ENCODE measurements around the gene SERGEF. TPM values are rescaled to one million over a fixed set of nuclear protein-coding genes. Genes with fewer than 3 reads are reported as not detected.

The SERGEF gene
- total and polyA plus RNA-seq, 4 donors: 20.2 to 85.0 (median 26.9) TPM

GRCh38 chr11:17915500-17916143 is 97.2 kb downstream of the SERGEF start:
- Histone ChIP-seq H3K4me3 (no peak overlapping the region), H3K27ac (ENCODE audit: low read depth in 1 of 2, low read length in 1 of 2) (no peak overlapping the region), H3K9ac (ENCODE audit: insufficient read depth in 1 of 2, low read length in 2 of 2) (no peak overlapping the region), H3K9me3 (ENCODE audit: control insufficient read depth in 4 of 4, insufficient read depth in 3 of 4, low read length in 3 of 4) (no peaks in the 10 kb centered on the region), H3K27me3 (ENCODE audit: control insufficient read depth in 3 of 3, insufficient read depth in 3 of 3, low read length in 2 of 3) (no peaks in the 10 kb centered on the region), H3K4me1 (ENCODE audit: control insufficient read depth in 5 of 5, insufficient read depth in 5 of 5, low read length in 5 of 5) (no peaks in the 10 kb centered on the region), H3K36me3 (ENCODE audit: control insufficient read depth in 4 of 4, insufficient read depth in 4 of 4, low read length in 4 of 4) (peaks cover 0 to 3% (median 0%) of the 10 kb centered on the region in 4 donors)
- no peak for ATAC-seq (ENCODE audit: insufficient read depth, low FRiP score)
- no peak for DNase-seq
- no peak for TF ChIP-seq CTCF (IDR thresholded peaks at IDR 0.05; ENCODE audit: control extremely low read depth, extremely low read depth)
- 95 to 96% methylated on average over 3 of the region's 3 CpGs for WGBS, 2 donors

- no peak overlapping the region for H3K27ac ChIP-seq (ENCODE audit: low read depth in 1 of 2, low read length in 1 of 2)
- H3K27me3 ChIP-seq (ENCODE audit: control insufficient read depth in 3 of 3, insufficient read depth in 3 of 3, low read length in 2 of 3): no peaks in the 10 kb centered on the region
- 96 to 100% methylated on average over 4 of the region's 4 CpGs for WGBS, 2 donors
- no peak for TF ChIP-seq CTCF (IDR thresholded peaks at IDR 0.05; ENCODE audit: control extremely low read depth, extremely low read depth)
- peaks cover 0 to 3% (median 0%) of the 10 kb centered on the region in 4 donors for H3K36me3 ChIP-seq (ENCODE audit: control insufficient read depth in 4 of 4, insufficient read depth in 4 of 4, low read length in 4 of 4)
- H3K9me3 ChIP-seq (ENCODE audit: control insufficient read depth in 4 of 4, insufficient read depth in 3 of 4, low read length in 3 of 4): no peaks in the 10 kb centered on the region
- H3K4me3 ChIP-seq: no peak overlapping the region
- H3K4me1 ChIP-seq (ENCODE audit: control insufficient read depth in 5 of 5, insufficient read depth in 5 of 5, low read length in 5 of 5): no peaks in the 10 kb centered on the region
- DNase-seq (no peak), ATAC-seq (ENCODE audit: insufficient read depth, low FRiP score) (no peak)
- H3K9ac ChIP-seq (ENCODE audit: insufficient read depth in 1 of 2, low read length in 2 of 2): no peak overlapping the region
Measured at GRCh38 chr11:17914957-17915356, 97.9 kb downstream of the SERGEF start.

GRCh38 chr11:17907046-17907445 is 105.8 kb downstream of the SERGEF start:
- H3K27ac ChIP-seq (ENCODE audit: low read depth in 1 of 2, low read length in 1 of 2): no peak overlapping the region
- 95 to 100% methylated on average over 1 of the region's 1 CpG for WGBS, 2 donors
- no peak for ATAC-seq (ENCODE audit: insufficient read depth, low FRiP score)
- no peaks in the 10 kb centered on the region for H3K27me3 ChIP-seq (ENCODE audit: control insufficient read depth in 3 of 3, insufficient read depth in 3 of 3, low read length in 2 of 3)
- no peak overlapping the region for H3K4me3 ChIP-seq
- H3K9me3 ChIP-seq (ENCODE audit: control insufficient read depth in 4 of 4, insufficient read depth in 3 of 4, low read length in 3 of 4): no peaks in the 10 kb centered on the region
- peaks cover 0 to 4% (median under 1%) of the 10 kb centered on the region in 4 donors for H3K36me3 ChIP-seq (ENCODE audit: control insufficient read depth in 4 of 4, insufficient read depth in 4 of 4, low read length in 4 of 4)
- H3K9ac ChIP-seq (ENCODE audit: insufficient read depth in 1 of 2, low read length in 2 of 2): no peak overlapping the region
- no peak for TF ChIP-seq CTCF (IDR thresholded peaks at IDR 0.05; ENCODE audit: control extremely low read depth, extremely low read depth)
- H3K4me1 ChIP-seq (ENCODE audit: control insufficient read depth in 5 of 5, insufficient read depth in 5 of 5, low read length in 5 of 5): no peaks in the 10 kb centered on the region
- DNase-seq: no peak

- no peak overlapping the region for H3K4me3 ChIP-seq
- H3K4me1 ChIP-seq (ENCODE audit: control insufficient read depth in 5 of 5, insufficient read depth in 5 of 5, low read length in 5 of 5): no peaks in the 10 kb centered on the region
- ATAC-seq (ENCODE audit: insufficient read depth, low FRiP score) (no peak), DNase-seq (no peak)
- no peaks in the 10 kb centered on the region for H3K27me3 ChIP-seq (ENCODE audit: control insufficient read depth in 3 of 3, insufficient read depth in 3 of 3, low read length in 2 of 3)
- no peak overlapping the region for H3K27ac ChIP-seq (ENCODE audit: low read depth in 1 of 2, low read length in 1 of 2)
- no peaks in the 10 kb centered on the region for H3K9me3 ChIP-seq (ENCODE audit: control insufficient read depth in 4 of 4, insufficient read depth in 3 of 4, low read length in 3 of 4)
- no peak overlapping the region for H3K9ac ChIP-seq (ENCODE audit: insufficient read depth in 1 of 2, low read length in 2 of 2)
- peaks cover 0 to 4% (median 1%) of the 10 kb centered on the region in 4 donors for H3K36me3 ChIP-seq (ENCODE audit: control insufficient read depth in 4 of 4, insufficient read depth in 4 of 4, low read length in 4 of 4)
- WGBS, 2 donors: 92 to 97% methylated on average over 7 of the region's 7 CpGs
- TF ChIP-seq CTCF (IDR thresholded peaks at IDR 0.05; ENCODE audit: control extremely low read depth, extremely low read depth): no peak
Measured at GRCh38 chr11:17906436-17906835, 106.4 kb downstream of the SERGEF start.

All from lung (tissue), 12 donors.